HG03066 (cell line): Measurements from ENCODE around the gene EHD3.

Experiments
- ATAC-seq: cut with Tn5 transposase; IDR thresholded peaks from one replicate; pipeline ENCODE4 v1.9.1; 2021; ENCODE audit warnings: low read depth; ENCODE audit not compliant: unreplicated experiment

The EHD3 gene

GRCh38 chr2:31212659-31213600 lies 21.0 kb upstream of the EHD3 start:
- ATAC-seq, result no peak

DNA sequence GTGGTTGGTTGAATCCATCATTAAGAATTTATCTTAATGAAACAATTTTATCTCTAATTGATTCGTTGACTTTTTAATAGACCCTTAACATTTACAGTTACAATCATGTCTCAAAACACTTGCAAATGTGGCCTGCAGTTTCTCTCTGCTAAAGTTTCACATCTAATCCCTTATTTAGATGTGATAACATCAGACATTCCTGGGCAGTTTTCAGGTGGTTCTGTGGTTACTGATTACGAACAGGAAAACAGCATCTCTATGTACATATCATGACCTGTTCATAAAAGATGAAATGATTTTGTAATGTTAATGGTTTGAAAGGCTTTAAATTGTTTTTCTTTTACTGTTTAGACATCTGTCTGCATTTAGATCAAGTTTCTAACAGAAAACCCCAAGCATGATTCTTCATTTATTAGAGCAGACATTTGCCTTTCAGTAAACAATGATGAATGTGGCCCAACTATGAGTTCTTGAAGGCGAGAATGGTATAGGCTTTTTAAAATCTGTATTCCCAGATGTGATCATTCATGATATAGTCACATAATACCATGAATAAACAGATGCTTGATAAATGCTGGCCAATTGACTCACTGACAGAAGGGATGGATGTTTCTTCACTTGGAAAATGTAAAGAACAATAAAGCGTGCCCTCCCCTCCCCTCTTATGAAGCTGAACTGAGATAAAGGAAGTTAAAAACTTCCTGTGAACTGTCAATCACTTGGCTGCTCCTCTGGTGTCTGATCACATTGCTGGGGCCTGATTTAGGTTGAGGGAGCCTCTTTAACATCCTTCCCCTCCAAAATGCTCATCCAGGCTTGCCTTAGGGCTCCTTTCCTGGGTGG lies 20.1 kb upstream of the EHD3 start:
- no peak for ATAC-seq

- no peak for ATAC-seq
Observed at GRCh38 chr2:31214444-31214915, 19.5 kb upstream of the EHD3 start.

DNA sequence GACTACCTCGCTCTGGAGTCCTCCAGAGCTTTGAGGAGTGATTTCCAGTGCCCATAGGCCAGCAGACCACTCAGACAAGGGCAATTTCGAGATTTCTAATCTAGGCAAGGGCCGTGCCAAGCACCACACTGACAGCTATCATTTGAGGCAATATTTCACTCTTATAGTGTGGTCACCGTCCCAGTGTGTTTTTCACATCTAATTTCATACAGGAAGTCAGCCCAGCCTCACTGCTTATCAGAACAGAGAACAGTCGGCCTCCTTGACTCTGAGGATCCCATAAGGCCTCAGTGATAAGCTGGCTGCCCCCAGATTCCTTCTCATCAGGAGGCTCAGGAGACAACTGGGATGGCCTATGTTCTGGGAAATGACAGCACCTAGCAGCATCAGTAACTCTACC lies 17.2 kb upstream of the EHD3 start:
- peak; percentile 48 for ATAC-seq

DNA sequence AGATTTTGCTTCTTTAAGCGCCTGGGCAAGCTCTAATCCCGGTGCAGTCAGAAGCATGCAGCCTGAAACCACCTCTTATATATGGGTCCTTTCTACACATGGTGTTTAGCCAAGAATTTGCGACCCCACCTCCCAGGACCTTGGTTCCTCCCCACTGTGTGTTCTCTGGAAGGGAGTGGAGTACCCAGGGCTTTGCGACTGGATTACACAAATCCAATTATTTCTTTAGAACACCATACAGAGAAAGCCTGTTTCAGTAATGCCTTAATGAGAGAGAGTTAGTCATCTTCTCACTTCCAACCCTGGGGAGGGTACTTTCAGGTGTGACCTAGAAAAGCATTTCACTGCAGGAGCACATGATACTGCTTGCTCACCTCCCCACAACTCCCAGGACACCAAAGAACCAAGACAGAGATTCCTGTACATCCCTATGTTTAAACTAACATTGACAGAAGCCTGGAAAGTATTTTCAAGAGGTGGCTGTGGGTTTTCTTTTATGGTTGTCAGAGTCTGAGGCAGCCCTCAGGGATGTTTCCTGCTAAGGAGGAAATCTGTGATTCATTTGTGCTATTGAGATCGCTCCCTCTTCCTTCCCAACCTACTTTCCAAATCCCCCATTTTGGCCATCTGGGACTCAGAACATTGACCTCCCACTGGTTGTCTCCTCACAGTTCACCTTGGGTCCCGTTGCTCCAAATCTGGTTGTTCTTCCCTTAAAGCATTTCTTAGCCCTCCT lies 16.3 kb upstream of the EHD3 start, which contains the start of gene CAPN14:
Gene CAPN14 (minus strand): TSS at position 51 of the 736 bp plus-strand sequence. CDS start 12,068 bp downstream, outside the sequence.
- no peak for ATAC-seq

- peak; percentile 70 for ATAC-seq
Observed at GRCh38 chr2:31219131-31219969, 14.6 kb upstream of the EHD3 start.

DNA sequence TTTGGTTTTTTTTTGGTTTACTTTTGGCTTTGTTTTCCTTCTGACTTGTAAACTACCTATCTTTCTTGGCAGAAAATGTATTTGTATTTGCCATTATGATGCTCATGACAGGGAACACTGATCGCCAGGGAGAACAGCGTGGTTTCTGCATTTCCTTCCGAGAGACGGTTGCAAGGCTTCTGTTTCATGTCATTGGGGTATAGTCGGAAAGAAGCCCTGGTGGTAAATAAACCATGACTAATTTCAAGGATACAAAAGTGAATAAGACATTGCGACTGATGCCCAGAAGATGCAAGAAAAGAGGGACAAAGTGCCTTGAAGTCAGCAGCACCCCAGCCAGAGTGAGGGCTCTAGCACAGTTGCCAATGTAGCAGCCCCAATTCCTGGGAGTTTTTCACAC lies 12.4 kb upstream of the EHD3 start:
- no peak for ATAC-seq

DNA sequence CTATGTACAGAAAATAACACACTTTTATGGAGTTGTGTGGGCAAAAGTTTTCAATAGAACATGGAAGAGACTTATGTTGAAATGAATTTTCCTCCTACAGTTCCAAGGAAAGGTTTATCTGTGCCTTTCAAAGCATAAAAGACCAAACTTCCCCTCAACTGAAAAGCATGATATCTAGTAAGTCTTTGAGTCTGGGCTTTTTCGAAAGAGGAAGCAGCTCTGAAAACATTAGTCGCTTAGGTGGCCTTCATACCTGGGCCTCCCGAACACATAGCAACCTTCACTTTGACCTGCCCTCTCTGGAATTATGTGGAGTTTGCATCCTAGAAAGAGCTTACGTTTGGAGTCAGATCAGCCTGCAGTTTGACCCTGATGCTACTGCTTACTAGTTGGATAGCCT lies 11.9 kb upstream of the EHD3 start:
- no peak for ATAC-seq

DNA sequence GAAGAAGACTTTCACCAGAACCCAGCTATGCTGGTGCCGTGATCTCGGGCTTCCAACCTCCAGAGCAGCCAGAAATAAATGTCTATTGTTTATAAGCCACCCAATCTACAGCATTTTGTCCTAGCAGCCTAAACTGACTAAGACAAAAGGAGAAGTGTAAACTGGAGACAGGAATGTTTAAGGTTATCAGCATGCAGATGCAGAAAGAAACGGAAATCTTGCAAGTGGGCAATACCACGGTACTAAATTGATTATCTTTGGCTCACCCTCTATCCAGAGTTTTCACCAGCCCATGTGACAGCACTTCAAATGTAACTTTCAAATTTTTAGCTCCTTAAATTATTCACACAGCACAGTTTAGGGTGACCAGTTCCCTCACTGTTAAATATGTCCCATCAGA lies 10.9 kb upstream of the EHD3 start:
- no peak for ATAC-seq

GRCh38 chr2:31223749-31224148 lies 10.2 kb upstream of the EHD3 start:
- ATAC-seq, result no peak

- ATAC-seq, result no peak
Observed at GRCh38 chr2:31226266-31226665, 7.7 kb upstream of the EHD3 start.

DNA sequence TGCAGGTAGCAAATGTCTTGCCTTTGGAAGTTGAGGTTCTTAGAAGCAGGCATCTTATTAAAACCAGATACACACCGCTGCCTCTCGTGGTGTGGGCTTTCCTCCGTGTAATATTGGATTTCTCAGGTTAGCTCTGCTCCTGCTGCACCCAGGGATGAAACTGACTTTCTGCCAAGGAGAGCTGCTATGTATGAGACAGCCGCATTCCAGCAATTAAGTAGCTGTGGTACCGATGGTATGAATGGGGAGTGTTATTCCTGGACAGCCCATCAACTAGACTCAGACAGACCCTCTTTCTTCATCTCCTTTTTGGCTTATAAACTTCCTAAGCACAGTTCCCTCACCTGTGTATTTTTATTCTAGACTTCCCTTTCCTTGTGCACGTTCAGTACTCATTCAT lies 6.8 kb upstream of the EHD3 start:
- no peak for ATAC-seq

DNA sequence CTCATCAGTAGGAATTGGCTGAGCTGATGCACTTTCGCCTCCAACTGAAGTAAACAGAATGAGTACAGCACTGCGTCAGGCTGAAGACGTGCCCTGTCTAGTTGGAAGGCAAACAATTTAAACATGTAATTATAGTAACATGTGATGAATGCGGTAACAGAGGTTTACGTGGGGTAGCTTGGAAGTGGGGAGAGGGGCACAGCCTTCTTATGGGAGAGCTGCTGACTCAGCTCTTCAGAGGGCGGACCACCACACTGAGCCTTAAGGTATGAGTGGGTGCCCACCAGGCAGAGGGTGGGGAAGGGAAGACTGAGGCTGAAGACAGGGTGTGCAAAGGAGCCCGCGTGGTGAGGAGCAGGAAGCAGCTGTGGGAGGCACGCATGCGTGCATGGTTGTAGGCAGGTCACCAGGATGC lies 6.2 kb upstream of the EHD3 start:
- ATAC-seq, result no peak

DNA sequence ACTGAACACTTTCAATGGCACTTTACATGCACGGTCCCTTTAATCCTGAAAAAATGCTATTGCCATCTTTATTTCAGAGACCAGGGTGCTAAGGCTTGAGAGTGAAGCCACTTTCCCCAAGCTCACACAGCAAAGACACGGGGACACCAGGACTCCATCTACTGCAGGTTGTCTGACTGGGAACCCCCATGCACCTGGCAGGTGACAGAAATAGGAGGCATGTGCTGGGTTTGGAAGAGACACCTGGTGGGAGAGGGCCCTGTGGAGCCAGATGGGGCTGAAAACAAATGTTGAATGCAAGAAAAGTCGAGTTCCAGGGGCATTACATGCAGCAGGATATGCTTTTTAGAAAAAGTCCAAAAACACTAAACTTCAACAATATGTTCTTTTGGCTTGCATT lies 5.2 kb upstream of the EHD3 start:
- ATAC-seq, result no peak

- no peak for ATAC-seq
Observed at GRCh38 chr2:31230751-31231150, 3.2 kb upstream of the EHD3 start.

GRCh38 chr2:31231571-31232302 lies 2.2 kb upstream of the EHD3 start:
- ATAC-seq, result no peak

- ATAC-seq, result no peak
Observed at GRCh38 chr2:31232586-31232985, 1.4 kb upstream of the EHD3 start.

- ATAC-seq, result no peak
Observed at GRCh38 chr2:31233231-31233630, 721 bp upstream of the EHD3 start.
